Stomach (tissue), 4 donors: Measurements from ENCODE around the gene SCP2D1.

Source experiments
- POLR2A ChIP-seq, 4 donors: fragments of 450-650 bp; IDR thresholded peaks; one replicate each; pipeline ENCODE4 v1.6.1; 2016; ENCODE audit warnings: antibody characterized with exemption in 4 of 4, control low read depth in 2 of 4, mild to moderate bottlenecking in 1 of 4, moderate library complexity in 1 of 4
- POLR2AphosphoS5 ChIP-seq, 3 donors: sonication (generic); formaldehyde crosslinking; IDR thresholded peaks; one replicate each; pipeline ENCODE4 v1.6.1; 2016; ENCODE audit warnings: antibody characterized with exemption in 3 of 3
- TF ChIP-seq, protein P1 (sequence below), 7 experiments: fragments of 450-650 bp in 4 of 7; fragments of 200-600 bp in 3 of 7; sonication (generic) in 3 of 7; IDR thresholded peaks; one replicate each; pipeline ENCODE4 v1.5.1; 2016 to 2019; ENCODE audit warnings: antibody characterized with exemption in 7 of 7, control low read depth in 2 of 7, mild to moderate bottlenecking in 1 of 7

DNA sequence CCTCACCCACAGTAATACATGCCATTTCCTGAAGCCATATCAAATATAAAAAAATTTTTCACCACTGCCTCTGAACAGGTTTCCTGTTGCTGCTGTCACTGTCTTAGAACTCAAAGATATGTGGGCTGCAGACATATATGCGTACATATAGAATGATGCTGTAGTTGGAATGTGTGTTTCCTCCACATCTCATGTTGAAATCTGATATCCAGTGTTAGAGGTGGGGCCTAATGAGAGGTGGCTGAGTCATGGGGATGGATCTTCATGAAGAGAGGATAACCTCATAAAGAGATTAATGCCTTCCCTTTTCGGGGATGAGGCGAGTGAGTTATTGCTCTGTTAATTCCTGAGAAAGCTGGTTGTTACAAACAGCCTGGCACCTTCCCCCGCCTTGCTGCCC lies 7.7 kb upstream of the SCP2D1 start:
- TF ChIP-seq, protein P1, sequence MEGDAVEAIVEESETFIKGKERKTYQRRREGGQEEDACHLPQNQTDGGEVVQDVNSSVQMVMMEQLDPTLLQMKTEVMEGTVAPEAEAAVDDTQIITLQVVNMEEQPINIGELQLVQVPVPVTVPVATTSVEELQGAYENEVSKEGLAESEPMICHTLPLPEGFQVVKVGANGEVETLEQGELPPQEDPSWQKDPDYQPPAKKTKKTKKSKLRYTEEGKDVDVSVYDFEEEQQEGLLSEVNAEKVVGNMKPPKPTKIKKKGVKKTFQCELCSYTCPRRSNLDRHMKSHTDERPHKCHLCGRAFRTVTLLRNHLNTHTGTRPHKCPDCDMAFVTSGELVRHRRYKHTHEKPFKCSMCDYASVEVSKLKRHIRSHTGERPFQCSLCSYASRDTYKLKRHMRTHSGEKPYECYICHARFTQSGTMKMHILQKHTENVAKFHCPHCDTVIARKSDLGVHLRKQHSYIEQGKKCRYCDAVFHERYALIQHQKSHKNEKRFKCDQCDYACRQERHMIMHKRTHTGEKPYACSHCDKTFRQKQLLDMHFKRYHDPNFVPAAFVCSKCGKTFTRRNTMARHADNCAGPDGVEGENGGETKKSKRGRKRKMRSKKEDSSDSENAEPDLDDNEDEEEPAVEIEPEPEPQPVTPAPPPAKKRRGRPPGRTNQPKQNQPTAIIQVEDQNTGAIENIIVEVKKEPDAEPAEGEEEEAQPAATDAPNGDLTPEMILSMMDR (IDR thresholded peaks at IDR 0.05), result no peak
- TF ChIP-seq POLR2AphosphoS5 (IDR thresholded peaks at IDR 0.05), result no peak
- TF ChIP-seq POLR2A (IDR thresholded peaks at IDR 0.05), result no peak
